Activated CD4-positive, CD25-positive, alpha-beta regulatory T cell treated with anti-CD3 and anti-CD28 coated beads, Interleukin-2, amount 50 U/mL, for 16 hours (primary cell): ENCODE measurements around the gene WDR70.
"Not testable (repeated sequence)": the region's sequence is repeated elsewhere in the genome, so short reads cannot be mapped to it uniquely, and the experiment has no call there.

Source experiments
- DNase-seq: peaks from one replicate; pipeline ENCODE4 v3.0.0-alpha.2; 2020; ENCODE audit warnings: low read depth, low spot score

The WDR70 gene

DNA sequence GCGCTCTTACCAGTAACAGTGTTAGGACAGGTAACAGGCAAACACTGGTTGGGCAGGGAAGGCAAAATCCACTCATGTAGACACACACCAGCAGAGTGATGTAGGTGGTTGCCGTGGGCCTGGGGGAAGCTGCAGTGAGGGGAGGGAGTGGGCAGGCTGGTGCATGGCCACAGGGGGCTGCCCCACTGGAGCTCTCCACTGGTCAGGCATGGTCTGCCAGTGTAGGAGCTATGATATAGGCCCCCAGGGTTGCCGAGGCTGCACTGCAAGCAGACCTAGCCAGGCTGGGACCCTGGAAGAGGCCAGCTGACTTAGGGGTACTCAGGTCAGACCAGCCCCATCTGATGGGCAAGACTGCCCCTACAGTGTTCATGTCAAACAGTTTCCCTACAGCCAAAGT lies 306.1 kb downstream of the WDR70 start:
- DNase-seq: no peak

DNA sequence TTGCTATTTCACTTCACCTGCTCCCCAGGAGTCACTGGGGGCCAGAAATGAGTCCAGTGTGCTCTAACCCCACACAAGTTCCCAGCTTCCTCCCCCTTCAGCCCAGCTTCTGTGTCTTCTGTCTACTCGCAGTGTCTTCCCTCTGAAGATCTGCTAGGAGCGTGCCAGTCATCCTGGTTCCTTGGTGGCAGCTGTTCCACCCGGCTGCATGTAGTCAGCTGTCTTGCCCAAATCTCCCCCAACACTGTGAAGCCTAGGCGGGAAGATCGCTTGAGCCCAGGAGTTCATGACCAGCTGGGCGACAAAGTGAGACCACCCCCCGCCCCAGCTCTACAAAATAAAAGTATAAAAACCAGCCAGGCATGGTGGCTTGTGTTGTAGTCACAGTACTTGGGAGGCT lies 306.7 kb downstream of the WDR70 start:
- no peak for DNase-seq

DNA sequence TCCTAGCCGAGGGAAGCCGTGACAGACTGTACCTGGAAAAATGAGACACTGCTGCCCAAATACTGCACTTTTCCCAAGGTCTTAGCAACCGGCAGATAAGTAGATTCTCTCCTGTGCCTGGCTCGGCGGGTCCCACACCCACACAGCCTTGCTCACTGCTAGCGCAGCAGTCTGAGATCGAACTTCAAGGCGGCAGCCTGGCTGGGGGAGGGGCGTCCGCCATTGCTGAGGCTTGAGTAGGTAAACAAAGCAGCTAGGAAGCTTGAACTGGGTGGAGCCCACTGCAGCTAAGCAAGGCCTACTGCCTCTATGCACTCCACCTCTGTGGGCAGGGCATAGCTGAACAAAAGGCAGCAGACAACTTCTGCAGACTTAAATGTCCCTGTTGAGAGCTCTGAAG lies 309.8 kb downstream of the WDR70 start:
- DNase-seq: not testable (repeated sequence)

DNA sequence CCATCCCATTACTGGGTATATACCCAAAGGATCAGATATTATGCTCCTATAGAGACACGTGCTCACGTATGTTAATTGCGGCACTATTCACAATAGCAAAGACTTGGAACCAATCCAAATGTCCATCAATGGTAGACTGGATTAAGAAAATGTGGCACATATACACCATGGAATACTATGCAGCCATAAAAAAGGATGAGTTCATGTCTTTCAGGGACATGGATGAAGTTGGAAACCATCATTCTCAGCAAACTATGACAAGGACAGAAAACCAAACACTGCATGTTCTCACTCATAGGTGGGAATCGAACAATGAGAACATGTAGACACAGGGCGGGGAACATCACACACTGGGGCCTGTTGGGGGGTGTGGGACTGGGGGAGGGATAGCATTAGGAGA lies 315.2 kb downstream of the WDR70 start:
- not testable (repeated sequence) for DNase-seq

DNA sequence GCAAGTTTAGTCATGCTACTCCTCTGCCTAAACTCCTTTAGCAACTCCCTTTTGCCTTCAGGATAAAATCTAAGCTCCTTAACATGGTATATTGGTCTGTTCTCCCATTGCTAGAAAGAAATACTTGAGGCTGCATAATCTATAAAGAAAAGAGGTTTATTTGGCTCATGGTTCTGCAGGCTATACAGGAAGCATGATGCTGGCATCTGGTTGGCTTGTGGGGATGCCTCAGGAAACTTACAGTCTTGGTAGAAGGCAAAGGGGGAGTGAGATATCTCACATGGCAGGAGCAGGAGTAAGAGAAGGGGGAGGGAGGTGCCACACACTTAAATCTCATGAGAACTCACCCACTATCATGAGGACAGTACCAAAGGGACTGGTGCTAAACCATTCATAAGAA lies 315.7 kb downstream of the WDR70 start:
- no peak for DNase-seq

DNA sequence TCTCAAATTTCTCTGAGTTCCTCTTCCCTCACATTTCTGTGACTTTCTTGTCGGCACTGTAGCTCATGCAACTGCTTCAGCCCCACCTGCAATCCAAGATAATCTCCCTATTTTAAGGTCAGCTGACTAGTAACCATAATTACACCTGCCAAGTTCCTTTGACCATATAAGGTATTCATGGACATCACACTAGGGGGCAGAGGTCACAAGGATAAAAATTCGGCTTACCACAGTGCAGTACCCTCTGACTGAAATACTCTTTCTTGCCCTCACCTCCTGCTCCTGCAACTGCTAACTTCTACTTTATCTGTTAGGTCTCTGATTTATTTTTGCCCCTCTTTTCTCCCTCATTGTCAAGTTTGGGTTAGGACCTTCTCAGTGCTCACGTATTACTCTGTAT lies 316.5 kb downstream of the WDR70 start:
- no peak for DNase-seq

DNA sequence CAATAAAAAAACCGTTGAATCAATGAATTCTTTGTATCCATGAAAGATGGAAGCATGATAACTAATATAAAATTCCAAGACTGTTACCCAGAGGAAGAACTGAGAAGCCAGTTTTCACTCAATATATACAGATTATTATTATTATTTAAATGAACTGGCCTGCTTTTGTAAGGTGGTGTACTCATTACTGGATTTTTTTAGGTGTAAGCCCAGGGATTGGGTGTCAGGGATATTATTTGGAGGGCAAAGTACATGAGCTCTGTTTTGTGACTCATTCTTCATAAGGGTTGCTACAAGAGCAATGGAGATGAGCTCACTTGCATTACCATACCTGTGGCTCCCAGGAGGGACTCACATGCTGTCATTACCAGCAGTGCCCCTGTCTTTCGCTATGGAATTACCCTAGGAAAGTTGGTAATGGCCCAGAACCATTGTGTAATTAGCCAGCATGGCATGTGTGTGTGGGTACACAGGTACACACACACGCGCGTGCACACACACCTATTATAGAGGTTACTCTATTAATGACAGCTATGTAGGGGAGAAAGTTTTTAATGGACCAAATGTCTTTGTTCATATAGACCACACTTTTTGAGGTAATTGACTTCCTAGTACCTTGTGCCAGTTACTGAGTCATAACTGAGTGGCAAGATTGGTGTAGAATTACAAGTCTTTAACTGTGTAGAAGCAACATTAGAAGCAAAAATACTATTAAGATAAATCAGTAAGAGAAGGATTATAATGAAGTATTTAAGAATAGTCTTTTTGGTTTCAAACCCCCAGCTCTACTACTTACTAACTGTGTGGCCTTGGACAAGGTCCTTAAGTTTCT lies 317.3 kb downstream of the WDR70 start:
- DNase-seq: no peak

DNA sequence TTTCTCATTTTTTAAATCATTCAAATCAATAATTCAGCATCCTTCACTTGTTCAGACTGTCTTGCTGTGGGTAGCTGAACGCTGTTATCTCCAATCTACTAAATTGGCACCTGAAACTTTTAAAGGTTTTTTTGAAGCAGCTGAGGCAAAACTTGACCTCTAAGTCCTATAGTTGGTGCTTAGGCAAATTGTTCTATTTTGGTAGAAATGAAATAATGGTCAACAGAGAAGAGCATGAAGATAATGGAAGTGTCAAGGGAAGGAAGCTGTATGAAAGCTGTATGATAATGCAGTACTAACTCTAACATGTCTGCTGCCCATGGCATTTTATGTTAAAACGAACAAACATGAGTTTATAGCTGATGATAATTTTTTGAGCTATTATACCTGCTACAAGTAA lies 322.8 kb downstream of the WDR70 start:
- DNase-seq: no peak

DNA sequence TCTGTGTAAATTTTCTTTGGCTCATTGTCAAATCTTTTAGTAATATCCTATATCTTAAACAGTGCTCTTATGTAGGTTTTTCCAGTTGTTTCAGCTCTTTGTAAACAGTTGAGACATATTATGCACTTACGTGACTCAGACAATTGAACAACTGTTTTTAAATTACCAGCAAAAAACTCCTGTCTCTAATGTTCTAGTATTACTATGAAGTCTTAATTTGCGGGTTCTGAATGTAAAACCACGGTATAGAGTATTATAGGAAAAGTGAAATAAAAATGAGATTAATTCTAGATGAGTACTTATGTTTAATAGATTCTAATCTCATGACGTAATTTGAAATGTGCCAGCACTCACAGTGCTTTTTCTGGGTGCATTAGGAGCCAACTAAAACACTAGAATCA lies 324.7 kb downstream of the WDR70 start:
- DNase-seq: no peak

DNA sequence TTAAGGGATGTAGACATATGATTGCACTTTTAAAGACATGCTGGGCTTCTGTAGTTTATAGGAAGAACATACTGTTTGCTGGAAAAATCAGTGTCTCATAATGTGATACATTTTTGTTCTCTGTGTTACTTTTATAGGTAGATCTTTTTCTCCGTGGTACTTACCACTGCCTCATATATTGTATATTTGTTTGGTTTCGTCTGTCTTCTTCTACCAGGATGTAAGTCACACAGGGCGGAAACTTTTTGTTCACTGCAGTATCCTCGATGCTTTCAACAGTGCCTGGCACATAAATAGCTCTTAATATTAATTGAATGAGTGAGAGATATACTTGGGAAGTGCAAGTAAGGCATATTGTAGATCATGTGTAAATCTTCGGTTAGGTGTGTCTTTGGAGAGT lies 325.3 kb downstream of the WDR70 start:
- no peak for DNase-seq

DNA sequence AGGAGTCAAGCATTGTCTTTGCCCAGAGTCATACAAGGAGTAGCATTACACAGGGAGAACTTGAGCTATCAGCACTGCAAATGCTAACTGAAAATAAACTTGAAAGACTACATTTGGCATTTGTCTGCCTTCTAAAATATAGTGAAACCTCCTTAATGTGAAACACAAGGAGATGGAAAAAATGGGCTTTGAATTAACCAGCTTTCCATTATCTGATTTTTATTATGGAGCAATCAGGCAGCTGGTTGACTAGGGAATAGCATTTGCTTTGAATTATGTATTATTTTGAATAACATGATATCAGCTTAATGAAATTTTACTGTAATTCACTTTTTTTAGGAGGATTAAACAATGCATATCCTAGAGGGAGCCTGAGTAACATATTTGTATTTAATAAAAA lies 329.9 kb downstream of the WDR70 start:
- no peak for DNase-seq

DNA sequence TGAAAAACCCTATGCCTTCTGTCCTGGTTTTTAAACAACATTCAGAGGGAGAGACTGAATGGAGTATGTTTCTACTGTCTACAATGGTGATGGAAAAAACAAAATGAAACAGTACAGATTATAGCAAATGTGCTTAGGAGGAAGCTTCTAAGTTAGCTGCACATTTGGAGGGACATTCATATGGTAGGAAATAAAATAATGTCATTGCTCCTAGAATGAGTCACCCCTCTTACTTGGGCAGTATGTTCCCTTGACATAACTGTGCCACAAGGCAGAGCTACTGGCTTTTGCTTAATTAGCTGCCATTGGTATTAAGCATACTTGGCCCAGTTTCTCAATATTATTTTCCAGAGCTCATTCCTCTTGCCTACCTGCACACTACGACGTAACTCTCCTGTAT lies 331.8 kb downstream of the WDR70 start:
- DNase-seq: no peak

DNA sequence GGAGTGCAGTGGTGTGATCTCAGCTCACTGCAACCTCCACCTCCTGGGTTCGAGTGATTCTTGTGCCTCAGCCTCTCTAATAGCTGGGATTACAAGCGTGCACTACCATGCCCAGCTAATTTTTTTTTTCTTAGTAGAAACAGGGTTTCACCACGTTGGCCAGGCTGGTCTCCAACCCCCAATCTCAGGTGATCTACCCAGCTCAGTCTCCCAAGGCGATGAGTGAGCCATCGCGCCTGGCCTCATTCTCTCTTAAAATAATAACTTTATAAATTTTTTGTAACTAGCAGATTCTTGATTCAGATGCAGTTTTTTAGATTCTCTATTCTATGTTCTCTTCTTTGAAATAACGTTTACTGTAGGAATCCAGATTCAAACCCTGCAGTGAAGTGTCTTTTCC lies 333.6 kb downstream of the WDR70 start:
- DNase-seq: no peak

DNA sequence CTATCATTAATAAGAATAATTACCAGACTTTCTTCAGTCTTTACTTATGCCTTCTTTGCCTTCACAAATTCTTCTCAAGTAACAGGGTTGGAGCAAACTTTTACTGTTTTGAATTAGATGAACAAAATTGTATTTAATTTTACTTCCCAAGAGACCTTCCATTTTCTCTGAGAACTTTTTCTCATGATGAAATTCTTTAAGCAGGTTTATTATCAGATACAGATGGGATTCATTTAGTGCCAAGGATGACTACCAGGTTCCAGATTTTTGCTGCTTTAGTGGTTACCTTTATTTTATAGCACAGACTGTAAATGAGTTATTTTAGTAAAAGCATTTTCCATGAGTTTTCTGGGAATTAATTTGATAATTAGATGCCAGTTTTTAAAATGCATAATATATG lies 335.6 kb downstream of the WDR70 start:
- no peak for DNase-seq

DNA sequence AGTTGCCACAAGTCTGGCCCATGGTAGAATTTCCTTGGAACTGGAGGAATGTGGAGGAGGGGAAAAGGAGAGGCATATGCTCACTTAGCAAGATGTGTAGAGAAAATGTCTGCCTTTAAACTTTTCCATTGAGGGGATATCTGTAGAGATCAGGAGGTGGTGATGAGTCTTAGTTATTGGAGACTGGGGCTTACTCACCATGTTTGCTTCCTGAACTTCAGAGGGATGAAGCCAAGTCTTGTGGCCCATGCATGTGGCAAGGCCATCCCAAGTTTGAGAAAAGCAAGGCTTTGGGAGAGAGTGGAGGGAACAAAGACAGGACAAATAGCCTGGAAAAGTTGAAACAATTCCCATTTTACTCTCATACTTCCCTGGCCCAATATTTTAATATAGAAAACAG lies 336.2 kb downstream of the WDR70 start:
- DNase-seq: no peak

DNA sequence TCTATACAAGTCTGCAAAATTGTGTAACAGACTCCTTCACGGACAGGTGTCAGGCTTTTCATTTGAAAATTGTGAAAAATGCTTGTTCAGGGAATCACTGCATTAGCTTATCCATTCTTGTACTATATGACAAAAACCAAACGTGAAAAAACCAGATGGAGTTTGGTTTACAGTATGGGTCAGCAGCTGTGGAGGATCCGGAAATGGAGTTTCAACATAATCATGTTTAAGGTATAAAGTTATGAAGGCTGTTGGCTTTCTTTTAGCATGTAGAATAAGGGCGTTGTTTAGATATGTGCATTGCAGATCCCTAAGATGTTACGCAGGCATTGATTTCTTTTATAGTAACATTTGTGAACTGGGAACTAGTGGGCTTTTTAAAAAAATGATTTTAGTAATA lies 336.9 kb downstream of the WDR70 start:
- no peak for DNase-seq

DNA sequence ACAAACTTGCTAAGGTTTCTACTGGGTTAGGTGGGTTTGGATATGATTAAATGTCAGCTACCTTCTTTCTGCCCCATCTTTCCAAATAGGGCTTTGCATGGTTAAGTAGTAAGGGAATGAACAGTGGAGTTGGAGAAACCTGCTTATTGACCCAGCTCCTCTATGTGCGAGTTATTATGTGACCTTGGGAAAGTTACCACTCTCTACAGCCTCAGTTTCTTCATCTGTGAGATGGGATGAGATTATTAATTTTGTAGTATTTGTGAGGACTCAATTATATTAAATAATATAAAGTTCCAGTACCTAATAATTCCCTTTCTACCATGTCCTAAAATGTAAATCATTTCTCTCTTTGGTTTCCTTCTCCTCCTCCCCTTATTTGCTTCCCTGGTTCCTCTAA lies 337.3 kb downstream of the WDR70 start:
- DNase-seq: no peak

DNA sequence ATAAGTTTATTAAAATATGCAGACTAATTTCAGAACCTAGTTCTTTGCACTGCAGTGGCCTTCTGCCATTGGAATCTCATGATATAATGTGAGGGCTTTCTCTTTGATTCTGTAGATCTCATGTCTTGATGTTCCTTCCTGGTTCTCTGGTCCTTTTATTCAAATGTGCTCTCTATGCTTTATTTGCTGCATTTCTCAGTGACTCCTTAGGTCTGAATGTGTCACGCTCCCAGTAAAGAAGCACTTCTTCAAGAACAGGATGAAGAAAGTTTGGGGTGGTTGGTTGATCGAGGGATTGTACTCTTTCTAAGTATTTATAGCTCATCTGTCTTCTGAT lies 338.1 kb downstream of the WDR70 start:
- no peak for DNase-seq

DNA sequence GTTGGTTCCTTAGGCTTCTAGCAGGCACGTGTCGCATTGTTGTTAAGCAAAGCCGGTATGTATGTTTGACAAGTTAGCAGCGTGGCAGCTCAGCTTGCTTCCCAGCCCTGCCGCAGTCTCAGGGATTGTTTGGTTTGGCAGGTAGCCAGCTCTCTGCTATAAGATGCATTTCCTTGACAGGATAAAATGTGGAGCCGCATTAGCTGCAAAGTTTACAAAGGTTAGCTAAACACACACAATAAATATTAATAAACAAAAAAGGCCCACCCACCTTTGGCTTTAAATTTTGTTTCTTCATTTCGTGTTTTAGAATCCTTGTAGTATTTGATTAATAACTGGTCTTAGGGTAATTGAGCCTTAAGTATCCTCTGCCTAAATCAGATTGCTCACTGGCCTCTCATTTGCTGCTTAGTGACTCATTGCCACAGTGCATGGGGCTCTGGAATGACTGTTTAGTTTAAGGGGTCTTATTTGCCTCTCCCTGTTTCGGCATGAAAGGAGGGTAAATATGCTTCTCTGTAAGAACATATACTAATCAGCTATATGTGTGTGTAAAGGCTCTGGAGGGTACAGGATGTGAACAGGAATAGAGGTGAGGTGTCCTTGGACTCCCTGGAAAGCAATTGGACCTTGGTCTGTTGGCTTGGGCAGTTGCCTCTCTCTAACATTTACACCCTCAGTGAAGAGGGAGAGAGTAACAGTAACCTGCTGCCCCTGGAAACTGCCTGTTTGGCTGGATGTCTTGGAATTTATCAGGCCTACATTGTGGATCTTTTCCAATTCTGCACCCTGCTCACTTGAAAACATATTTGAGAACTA lies 338.7 kb downstream of the WDR70 start:
- DNase-seq: no peak

DNA sequence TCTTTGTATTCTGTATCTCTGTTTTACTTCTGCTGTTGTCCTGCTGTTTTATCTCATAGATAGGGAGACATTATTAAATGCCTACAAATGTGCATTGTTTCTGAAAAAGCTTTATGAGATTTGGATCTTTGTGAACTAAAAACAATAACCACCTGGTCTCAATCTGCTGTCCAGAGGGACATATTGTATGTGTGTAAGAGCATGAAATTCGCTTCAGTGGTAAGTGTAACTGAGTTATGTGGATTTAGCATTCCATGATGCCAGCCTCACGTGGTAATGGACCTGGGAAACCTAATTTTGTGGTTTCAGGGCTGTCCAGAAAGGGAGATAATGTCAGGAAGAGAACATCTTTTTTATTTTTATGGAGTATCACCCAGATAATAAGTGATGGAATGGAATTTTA lies 341.4 kb downstream of the WDR70 start:
- no peak for DNase-seq

DNA sequence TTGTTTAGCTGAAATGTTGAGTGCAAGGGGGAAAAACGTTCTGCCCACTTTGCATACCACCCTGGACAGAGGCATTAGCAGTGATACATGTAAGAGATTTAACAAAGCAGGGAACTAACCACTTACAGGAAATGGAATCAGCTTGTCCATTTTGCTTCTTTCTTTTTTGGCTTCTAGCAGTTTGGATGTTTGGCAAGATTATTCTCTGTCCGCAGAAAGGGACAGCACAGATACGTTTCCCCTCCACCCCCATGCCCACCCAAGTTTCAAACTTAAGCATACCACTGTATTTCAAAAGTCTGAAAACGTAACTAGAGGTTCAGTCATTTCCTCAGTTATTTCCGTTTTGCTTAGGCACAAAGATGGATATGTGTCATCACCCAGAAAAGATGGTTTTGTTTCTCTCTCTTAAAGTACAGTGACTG lies 342.3 kb downstream of the WDR70 start:
- DNase-seq: no peak

DNA sequence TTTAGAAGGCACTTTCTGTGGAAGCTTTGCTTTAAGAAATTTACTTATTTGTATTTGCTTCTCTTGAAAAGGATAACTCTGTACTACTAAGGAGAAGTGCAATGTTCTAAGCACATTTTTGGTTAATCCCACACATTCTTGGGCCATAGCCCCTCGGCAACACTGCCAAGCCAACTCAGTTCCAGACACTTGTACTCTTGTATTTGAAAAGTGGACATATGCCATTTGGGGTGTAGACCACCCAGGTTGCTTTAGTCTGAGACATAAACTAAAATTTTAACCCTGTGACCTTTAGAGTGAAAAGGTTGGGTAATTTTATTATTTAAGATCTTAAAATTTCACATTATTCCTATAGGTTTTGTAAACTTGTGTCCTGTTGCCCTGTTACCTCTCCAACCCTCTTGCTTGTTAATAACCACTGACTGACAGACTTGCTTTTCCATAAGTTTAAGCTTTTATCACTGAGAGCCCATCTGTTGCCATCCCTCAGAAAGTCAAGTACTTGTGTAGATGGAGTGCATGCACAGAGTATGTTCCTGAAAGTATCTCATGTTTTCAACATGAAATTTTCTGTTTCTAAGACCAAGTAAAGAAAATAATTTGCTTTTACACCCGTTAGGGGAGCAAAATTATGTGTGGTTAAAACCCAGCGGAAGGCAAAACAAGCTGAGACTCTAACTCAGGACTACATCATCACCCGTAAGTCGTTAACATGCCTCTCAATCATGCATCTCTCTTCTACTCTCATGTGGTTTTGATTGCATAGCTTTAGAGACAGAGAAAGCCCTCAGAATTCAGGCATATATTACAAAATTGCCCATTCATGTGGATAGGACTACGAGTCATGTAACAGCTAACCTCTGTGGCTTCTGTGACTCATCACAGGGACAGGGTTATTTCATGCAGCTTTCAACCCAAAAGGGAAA lies 343.4 kb downstream of the WDR70 start:
- no peak for DNase-seq
